Activated CD4-positive, alpha-beta T cell treated with anti-CD3 and anti-CD28 coated beads, Interleukin-2, amount 50 U/mL, for 4 hours (primary cell): Measurements from ENCODE around the gene HDLBP.
"Not testable (repeated sequence)": the region's sequence is repeated elsewhere in the genome, so short reads cannot be mapped to it uniquely, and the experiment has no call there.

Experiments
- DNase-seq, 2 experiments: peaks; one replicate each; pipeline ENCODE4 v3.0.0-alpha.2; 2020

The HDLBP gene

DNA sequence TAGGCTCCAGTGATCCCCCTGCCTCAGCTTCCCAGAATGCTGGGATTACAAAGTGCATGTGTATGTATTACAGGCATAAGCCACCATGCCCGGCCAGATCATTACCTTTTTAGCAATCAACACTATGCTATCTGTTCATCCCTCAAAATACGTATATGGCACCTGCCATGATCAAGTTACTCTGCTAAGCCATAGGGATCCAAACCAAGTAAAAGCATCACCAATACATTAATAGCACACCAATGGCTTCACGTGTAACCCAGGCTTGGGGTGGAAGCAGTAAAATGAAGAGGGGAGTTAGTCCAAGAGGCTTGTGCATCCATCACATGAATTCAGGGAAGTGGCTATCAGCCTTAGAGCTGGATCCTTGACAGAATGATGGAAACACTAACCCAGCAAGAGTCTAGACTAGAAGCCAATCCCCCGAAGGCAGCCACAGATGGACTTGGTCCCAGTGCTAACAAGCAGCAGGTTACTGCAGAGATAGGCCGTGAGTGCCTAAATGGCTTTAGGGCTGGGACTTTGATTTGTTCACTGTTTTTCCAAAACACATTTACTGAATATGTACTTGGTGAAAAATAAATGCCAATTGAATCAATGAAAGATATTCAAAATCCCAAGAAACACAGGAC lies 11.3 kb downstream of the HDLBP start:
- DNase-seq: no peak

DNA sequence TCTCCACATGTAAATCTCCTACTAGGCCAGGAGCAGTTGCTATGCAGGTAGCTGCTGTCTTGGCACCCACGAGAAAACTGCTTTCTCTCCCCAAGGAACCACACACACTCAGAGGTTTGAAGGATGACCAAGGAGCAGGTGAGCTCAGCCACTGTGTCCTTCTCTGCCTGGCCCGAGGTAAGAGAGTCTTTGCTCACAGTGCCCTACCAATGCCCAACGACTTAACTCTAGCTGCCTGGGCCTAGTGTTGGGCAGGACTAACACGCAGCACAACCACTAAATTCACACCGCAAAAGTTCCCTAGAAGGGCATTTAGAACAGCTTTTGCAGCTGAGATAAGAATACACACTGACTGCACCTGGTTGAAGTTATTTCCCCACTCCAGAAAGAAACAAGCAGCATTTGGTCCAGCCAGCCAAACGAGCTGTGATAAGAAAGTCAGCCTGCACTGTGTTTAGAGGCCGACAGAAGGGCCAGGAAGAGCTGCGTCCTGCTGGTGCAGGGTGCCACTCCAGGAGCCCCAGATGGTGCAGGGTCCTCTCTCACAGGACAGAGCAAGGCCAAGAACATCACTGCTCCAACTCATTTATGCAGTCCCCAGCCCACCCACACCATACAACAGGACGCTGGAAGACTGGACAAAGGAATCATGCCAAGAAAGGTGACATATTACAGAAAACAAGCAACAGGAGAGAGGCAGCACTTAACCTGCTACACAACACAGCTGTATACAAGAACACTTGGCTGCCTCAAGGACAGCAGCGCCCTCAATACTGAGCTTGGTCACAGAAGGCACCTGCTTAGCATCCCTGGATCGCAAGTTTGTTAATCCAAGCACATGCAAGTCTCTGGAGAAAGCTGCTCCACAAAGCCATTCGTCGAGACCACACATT lies 12.5 kb downstream of the HDLBP start:
- no peak for DNase-seq

DNA sequence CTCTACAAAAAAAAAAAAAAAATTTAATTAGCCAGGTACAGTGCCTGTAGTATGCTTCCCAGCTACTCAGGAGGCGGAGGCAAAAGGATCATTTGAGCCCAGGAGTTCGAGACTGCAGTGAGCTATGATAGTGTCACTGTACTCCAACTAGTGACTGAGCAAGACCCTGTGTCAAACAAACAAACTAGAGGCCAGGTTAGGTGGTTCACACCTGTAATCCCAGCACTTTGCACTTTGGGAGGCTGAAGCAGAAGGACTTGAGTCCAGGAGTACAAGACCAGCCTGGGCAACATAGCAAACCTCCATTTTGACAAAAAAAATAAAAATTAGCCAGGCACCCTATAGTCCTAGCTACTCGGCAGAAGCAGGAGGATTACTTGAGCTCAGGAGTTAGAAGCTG lies 13.4 kb downstream of the HDLBP start:
- DNase-seq: no peak

DNA sequence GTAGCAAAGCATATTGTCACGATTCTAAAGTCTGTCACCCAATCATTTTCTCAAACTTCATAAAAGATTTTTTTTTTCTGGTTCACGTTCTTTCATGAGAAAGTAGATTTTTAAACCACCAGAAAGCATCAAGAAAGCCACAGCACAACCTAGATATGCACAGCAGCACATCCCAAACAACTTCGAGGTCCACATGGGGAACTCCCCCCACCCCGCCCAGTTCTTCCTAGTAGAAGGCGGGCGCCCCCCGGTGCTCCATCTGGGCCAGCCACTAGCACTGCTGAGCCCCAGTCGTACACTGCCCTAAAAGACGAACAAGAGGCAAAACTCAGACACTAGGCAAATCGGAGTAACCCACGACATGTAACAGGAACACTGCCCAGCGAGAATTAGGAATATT lies 15.5 kb downstream of the HDLBP start:
- DNase-seq: peak; percentile 17 to 18

DNA sequence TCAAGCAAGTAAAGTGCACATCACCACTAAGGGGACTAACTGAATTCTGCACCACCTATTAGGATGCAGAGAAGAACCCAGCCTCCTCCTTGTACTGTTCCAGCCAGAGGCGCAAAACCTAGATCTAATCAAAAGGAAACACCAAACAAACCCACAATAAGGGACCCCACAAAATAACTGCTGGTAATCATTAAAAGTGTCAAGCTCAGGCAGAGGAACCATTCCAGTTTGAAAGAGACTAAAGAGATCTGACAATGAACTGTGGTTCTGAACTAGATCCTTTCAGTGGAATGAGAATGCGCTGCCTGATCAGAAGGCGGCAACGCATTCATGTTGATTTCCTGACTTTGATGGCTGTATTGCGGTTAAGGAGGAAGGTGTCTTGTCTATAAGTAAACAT lies 16.8 kb downstream of the HDLBP start:
- no peak for DNase-seq

DNA sequence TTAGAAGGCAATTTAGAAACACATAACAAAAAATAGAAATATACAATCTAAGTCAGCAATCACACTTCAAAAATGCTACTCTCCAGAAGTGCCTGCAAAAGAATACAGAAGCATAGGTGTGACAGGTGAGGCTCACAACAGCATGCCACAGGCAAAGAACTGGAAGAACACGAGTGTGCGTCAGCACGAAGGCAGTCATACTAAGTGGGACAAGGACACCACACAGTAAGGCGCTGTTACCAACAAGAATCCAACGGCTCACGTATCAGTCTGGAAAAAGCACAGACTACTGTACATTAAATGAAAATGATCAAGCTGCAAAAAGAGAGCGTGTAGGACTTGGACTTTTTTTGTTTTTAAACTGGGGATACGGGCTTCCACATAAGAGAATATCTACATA lies 18.7 kb downstream of the HDLBP start:
- DNase-seq: no peak

DNA sequence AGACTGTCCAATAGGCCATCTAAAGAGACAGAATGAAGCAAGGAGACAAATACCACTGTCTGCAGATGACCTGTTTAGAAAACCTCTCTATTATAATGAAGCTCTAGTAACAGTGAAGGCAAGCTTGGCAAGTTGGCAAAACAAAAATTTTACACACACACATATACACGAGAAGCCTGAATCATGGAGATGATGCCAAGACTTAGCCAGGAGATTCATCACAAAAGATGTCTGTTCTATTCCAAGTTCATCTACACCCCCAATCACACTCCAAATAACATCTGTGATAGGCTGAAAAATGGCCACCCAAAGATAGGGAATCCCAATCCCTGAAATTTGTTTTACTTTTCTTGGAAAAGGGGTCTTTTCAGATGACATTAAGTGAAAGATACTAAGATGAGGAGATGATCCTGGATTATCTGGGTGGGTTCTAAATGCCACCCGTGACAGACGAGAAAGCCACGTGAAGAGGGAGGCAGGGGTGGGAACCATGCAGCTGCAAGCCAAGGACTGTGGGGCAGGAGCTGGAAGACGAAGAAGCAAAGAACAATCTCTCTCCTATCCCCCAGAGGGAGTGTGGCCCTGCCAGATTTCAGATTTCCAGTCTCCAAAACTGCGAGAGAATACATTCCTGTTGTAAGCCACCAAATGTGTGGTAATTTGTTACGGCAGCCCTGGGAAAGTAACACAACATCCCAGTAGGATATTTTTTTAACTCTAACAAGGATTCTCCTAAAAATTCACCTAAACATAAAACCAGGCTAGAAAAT lies 20.0 kb downstream of the HDLBP start:
- no peak for DNase-seq

DNA sequence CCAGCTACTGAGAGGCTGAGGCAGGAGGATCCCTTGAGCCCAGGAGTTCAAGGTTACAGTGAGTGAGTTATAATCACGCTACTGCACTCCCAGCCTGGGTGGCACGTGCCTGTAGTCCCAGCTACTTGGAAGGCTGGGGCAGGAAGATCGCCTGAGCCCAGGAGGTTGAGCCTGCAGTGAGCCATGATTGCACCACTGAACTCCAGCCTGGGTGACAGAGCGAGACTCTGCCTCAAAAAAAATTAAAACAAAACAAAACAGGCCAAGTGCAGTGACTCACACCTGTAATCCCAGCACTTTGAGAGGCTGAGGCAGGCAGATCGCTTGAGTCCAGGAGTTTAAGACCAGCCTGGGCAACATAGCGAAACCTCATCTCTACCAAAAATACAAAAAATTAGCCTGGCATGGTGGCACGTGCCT lies 22.1 kb downstream of the HDLBP start:
- not testable (repeated sequence) for DNase-seq

DNA sequence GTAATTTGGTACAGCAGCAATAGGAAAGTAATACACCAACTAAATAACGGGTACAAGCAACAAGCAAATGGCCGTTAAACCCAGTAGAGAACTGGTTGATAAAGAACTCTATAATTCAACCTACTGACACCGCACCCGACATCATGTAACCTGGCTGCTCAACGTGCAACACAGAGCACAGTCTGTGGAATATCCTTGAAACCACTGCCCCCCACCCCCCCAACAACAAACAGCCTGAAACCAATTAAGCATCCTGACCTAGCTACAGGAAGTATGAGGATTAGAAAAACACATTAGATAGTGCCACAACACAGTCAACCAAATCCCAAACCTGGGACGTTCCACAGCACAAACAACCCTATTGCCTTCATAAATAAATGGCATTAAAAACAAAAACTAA lies 23.5 kb downstream of the HDLBP start:
- no peak for DNase-seq

DNA sequence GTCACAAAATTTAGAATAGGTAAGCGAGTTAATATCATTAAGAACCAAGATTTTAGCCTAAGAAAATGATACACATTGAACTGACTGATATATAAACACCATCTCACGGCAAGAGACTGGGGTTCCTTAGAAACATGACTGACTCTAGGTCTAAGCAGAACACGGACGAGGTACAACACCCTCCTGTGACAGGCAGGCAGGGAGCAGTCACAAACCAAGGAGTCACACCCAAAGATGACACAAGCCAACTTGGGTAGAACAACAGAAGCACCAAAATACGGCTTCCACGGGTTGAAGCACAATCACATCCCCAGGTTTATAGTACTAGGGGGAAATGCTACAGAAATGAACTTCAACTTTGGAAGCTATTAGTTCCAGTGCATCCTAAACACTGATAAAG lies 24.3 kb downstream of the HDLBP start:
- DNase-seq: no peak

DNA sequence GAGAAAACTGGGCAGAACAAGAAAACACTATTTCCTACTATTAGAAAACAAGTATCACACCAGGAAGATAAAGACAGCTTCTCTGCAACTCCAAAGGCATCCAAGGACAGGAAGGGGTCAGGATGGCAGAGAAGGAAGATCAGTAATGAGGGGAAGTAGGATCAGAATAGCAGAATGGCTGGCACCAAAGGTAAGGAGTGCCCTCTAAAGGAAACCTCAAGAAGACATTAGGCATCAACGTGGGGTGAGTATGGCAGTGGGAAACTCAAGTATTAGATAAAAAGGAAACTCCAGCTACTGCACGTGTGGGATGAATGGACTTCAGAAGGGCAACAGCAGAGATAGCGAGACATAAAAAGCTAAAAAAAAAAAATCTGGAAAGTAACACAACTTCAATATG lies 25.9 kb downstream of the HDLBP start:
- DNase-seq: no peak

DNA sequence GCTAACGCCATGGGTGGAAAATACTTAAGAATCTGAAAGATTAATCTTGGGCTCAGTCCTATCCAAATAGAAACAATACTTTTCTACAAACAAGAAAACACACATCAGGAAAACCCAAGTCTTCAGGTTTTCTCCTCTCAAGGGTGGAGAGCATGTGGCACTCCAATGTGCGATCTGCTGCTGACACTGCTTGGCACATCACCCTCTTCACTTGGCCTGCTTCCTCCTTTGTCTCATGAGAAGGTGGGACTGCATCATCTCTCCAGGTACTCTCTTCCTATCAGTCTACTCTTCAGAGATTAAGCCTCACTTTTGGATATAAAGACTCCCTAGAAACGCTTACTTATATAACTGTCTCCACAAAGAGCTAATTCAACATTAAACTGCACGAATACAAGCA lies 26.4 kb downstream of the HDLBP start:
- no peak for DNase-seq

DNA sequence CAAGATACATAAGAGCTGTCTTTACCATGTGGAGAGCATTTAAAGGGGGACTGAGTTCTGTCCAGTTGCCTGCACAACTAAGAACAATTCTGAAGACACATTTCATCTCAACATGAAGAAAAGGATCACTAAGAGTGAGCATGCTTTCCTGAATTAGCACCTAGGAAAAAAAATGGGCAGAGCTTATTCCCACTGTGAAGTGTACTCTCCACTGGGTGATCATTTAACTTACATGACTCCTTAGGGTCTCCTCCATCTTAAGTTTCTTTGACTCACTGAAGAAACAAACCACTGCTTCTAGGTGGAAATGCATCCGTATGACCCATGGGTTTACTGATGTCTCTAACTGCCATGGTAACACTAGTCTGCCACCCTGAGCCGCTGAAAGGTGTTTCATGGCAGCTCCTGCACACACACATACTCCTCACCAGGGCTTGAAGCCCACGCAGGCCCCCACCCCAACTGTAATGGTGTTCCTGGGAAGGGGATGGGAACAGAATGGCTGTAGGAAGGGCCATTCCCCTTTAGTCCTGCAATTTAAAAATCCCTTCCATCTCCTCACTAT lies 27.1 kb downstream of the HDLBP start:
- DNase-seq: no peak

DNA sequence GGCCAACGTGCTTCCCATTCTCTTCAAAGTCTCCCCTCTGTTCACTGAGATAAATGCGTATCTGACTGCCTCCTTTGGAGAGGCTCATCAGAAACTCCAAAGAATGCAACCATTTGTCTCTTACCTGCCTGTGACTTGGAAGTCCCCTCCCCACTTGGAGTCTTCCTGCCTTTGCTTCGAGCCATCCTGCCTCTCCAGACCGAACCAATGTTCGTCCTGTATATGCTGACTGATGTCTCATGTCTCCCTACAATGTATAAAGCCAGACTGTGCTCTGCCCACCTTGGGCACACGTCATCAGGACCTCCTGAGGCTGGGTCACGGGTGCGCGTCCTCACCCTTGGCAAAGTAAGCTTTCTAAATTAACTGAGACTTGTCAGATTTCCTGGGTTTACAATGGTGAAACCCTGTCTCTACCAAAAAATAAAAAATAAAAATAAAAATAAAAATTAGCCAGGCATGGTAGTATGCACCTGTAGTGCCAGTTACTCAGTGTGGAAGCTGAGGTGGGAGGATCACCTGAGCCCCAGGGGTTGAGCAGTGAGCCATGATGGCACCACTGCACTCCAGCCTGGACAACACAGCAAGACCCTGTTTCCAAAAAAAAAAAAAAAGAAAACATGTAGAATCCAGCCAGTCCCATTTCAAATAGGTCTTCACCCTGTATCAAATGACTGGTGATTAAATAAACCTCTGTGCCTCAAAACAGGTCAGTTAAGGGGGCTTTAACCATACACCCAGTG lies 29.0 kb downstream of the HDLBP start:
- no peak for DNase-seq

DNA sequence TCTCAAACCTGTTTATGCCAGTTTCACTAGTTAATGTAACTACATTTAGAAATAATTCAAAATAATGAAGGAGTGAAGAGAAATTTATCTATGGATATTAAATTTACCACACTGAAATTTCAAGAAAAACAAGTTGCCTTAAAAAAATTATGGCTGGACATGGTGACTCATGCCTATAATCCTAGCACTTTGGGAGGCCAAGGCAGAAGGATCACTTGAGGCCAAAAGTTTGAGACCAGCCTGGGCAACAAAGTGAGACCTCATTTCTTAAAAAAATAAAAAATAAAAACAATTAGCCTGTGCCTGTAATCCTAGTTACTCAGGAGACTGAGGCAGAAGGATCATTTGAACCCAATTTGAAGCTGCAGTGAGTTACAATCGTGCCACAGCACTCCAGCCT lies 29.9 kb downstream of the HDLBP start:
- DNase-seq: no peak

DNA sequence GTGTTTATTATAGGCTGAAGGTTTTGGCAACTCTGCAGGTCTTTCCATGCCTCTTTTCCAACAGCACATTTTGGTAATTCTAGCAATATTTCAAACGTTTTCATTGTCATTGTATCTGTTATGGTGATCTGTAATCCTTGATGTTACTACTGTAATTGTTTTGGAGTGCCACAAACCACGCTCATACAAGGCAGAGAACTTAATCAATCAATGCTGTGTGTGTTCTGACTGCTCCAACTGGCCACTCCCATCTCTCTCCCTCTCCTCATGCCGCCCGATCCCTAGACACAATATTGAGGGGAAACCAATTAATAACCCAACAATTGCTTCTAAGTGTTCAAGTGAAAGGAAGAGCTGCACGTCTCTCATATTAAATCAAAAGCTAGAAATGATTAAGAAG lies 32.9 kb downstream of the HDLBP start:
- no peak for DNase-seq

DNA sequence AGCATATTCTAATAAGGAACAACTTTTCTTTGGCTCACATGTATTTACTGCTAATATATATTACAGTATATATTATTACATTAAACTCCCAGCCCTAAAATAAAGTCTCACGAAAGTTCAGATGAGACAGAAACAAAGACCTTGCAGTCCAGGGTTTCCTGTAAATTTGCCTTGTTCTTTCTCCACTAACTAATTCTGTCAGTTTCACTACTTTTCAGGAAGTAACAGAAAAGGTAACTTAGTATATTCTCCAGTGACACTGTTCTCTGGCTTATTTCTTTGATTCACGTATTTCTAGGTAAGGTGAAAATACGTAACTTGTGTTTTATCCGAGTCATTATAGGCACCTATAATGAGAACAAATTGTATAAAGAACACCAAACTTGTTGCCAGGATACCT lies 35.2 kb downstream of the HDLBP start:
- no peak for DNase-seq

DNA sequence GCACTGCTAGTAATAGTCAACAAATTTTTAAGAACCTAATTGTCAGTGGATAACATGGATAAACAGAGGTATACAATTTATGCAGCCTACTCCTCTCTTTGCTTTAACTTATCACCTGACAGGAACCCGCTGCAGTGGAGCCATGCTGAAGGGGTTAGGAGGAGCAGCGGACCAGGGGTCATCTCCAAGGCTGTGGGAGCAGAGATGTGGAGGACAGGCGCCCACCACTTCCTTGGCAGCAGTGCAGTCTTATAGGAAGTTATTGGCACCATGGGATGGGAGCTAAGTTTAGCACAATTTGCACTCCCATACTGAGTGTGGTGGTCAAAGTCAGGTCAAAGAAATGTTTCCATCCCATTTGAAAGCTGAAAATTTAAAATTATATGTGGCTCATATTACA lies 35.6 kb downstream of the HDLBP start:
- DNase-seq: no peak

DNA sequence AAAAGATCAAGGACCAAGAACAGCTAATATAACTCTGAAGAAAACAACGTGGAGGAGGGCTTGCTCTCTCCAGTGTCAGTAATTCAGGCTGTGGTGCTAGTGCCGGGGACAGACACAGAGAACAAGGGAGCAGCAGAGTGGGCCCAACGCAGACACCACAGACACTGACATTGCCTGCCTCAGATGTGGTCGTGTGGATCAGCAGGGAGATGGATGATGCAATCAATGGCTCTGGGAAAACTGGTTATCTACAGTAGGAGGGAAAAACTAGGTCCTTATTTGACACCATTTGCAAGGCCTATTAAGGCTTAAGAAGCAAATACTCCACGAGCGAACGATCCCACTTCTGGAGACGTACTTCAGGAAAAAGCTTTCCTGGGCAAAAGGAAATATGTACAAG lies 36.1 kb downstream of the HDLBP start:
- DNase-seq: no peak

DNA sequence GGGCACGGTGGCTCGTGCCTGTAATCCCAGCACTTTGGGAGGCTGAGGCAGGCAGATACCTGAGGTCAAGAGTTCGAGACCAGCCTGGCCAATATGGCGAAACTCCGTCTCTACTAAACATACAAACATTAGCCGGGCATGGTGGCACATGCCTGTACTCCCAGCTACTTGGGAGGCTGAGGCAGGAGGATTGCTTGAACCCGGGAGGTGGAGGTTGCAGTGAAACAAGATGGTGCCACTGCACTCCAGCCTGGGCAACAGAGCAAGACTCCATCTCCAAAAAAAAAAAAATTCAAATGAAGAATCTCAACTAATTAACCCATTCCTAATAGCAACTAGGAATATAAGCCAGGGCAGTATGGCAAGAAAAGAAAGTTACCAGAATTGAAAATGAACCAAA lies 37.2 kb downstream of the HDLBP start:
- DNase-seq: not testable (repeated sequence)

DNA sequence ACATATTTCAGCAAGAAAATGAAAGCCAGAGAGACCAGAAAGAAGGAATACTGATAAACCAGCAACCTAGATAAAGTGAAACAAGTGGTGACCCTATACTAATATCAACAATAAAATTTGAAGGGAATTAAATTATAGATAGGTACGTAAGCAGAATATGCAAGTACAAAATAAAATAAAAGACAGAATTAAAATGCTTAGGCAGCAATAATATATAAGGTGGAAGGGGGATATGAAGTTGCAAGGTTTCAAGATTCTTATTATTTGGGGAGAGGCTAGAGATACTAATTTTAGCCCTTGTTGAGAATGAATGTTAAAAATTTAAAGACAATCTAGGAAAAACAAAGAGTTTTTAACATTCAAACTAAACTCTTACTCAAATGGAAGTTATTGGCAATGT lies 39.6 kb downstream of the HDLBP start:
- no peak for DNase-seq

DNA sequence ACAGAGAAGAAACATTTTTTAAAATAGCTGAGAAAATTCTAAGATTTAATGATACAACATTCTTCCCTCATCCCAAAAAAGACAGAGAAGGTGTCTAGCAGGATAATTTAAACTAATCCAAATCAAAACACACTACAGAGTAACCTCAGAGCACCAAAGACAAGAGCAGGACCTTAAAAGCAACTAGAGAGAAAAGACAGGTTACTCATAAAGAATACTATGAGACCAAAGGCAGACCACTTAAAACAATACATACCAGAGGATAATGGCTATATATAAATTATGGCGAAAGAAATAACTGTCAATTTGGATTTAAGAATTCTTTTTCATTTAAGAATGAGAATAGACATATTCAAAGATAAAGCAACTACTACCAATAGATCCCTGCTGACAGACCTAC lies 40.0 kb downstream of the HDLBP start:
- DNase-seq: no peak

DNA sequence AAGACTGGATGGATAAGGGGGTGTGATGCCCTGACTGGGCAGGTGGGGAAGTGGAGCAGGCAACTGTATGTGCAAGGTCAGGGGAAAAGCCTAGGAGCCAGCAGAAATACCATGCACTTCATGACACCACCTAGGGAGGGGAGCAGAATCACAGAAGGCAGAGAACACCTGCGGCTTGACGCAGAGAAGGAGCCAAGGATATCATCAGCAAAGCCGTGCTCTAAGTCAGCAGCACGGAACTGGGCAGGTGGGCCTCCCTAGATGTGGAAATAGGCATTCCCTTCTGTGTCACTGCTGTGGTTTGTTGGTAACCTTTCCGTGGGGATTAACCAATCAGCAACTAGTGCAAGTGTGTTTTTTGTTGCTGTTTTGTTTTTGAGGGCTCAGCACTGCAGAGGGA lies 41.3 kb downstream of the HDLBP start:
- DNase-seq: no peak
